NCI-H2029 treated with DMSO at 0.1 percent for 48 hours (cell line): ENCODE results near the gene CHD2.
A peak's percentile ranks its signal among the peaks of the same experiment; 100 is the strongest.
"Not testable (repeated sequence)": the region's sequence is repeated elsewhere in the genome, so short reads cannot be mapped to it uniquely, and the experiment has no call there.

Experiments used
- DNase-seq: peaks from one replicate; lab custom pipeline; 2025; lab: John Stamatoyannopoulos, UW

CHD2 gene

GRCh38 chr15:93020976-93021772 is 121.0 kb downstream of the CHD2 start:
- no peak for DNase-seq

- DNase-seq, result no peak
Measured at GRCh38 chr15:93024293-93024692, 124.2 kb downstream of the CHD2 start.

- DNase-seq, result no peak
Measured at GRCh38 chr15:93024716-93025624, 124.8 kb downstream of the CHD2 start.

- no peak for DNase-seq
Measured at GRCh38 chr15:93025625-93025982, 125.5 kb downstream of the CHD2 start.

- no peak for DNase-seq
Measured at GRCh38 chr15:93026380-93026817, 126.3 kb downstream of the CHD2 start.

GRCh38 chr15:93027413-93027812 is 127.3 kb downstream of the CHD2 start:
- no peak for DNase-seq

GRCh38 chr15:93028111-93028631 is 128.0 kb downstream of the CHD2 start:
- no peak for DNase-seq

- no peak for DNase-seq
Measured at GRCh38 chr15:93028632-93029213, 128.6 kb downstream of the CHD2 start.

- no peak for DNase-seq
Measured at GRCh38 chr15:93029214-93029835, 129.2 kb downstream of the CHD2 start.

- no peak for DNase-seq
Measured at GRCh38 chr15:93029836-93030429, 129.8 kb downstream of the CHD2 start.

- peak; percentile 19 for DNase-seq
Measured at GRCh38 chr15:93030430-93031102, 130.4 kb downstream of the CHD2 start.

GRCh38 chr15:93031103-93031464 is 131.0 kb downstream of the CHD2 start:
- DNase-seq, result no peak

GRCh38 chr15:93031557-93032384 is 131.6 kb downstream of the CHD2 start:
- not testable (repeated sequence) for DNase-seq

- not testable (repeated sequence) for DNase-seq
Measured at GRCh38 chr15:93032515-93033206, 132.5 kb downstream of the CHD2 start.

- DNase-seq, result no peak
Measured at GRCh38 chr15:93033434-93034045, 133.4 kb downstream of the CHD2 start.

- no peak for DNase-seq
Measured at GRCh38 chr15:93034512-93034911, 134.4 kb downstream of the CHD2 start.

GRCh38 chr15:93035092-93035915 is 135.2 kb downstream of the CHD2 start:
- DNase-seq, result no peak
